Upper lobe of left lung (tissue), 4 donors: ENCODE measurements around the gene RAB44.

Experiments
- CTCF ChIP-seq, 6 experiments: fragments of 450-650 bp in 4 of 6; fragments of 200-600 bp in 2 of 6; sonication (generic) in 2 of 6; IDR thresholded peaks; one replicate each; pipeline ENCODE4 v1.5.1; 2016 to 2019; ENCODE audit warnings: antibody characterized with exemption in 6 of 6
- EP300 ChIP-seq, 4 donors: sonication (generic); formaldehyde crosslinking; IDR thresholded peaks; one replicate each; pipeline ENCODE4 v1.5.1; 2017; ENCODE audit warnings: antibody characterized with exemption in 4 of 4, control low read depth in 2 of 4
- POLR2A ChIP-seq, 4 donors: fragments of 450-650 bp; IDR thresholded peaks; one replicate each; pipeline ENCODE4 v1.5.1; 2016 to 2017; ENCODE audit warnings: antibody characterized with exemption in 4 of 4, mild to moderate bottlenecking in 2 of 4
- POLR2AphosphoS5 ChIP-seq, 2 donors: sonication (generic); formaldehyde crosslinking; IDR thresholded peaks; one replicate each; pipeline ENCODE4 v1.5.1; 2017; ENCODE audit warnings: antibody characterized with exemption in 2 of 2

- no peak for TF ChIP-seq CTCF (IDR thresholded peaks at IDR 0.05)
- no peak for TF ChIP-seq POLR2A (IDR thresholded peaks at IDR 0.05)
- no peak for TF ChIP-seq POLR2AphosphoS5 (IDR thresholded peaks at IDR 0.05)
- TF ChIP-seq EP300 (IDR thresholded peaks at IDR 0.05), result no peak
Measured at GRCh38 chr6:36703081-36703606, 5.5 kb downstream of the RAB44 start.
